AG09319 (cell line): ENCODE results near the gene LRRC55.

ENCODE experiments used
- DNase-seq: peaks from one replicate; pipeline ENCODE4 v3.0.0-alpha.2; 2010; ENCODE audit warnings: low read depth; ENCODE audit errors: extremely low read depth
- TF ChIP-seq, protein P1 (sequence below): IDR thresholded peaks from 2 replicates; pipeline ENCODE4 v1.5.1; 2011; ENCODE audit warnings: low read depth, mild to moderate bottlenecking, inconsistent platforms, low read length, moderate library complexity

The LRRC55 gene, protein sequence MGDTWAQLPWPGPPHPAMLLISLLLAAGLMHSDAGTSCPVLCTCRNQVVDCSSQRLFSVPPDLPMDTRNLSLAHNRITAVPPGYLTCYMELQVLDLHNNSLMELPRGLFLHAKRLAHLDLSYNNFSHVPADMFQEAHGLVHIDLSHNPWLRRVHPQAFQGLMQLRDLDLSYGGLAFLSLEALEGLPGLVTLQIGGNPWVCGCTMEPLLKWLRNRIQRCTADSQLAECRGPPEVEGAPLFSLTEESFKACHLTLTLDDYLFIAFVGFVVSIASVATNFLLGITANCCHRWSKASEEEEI

DNA sequence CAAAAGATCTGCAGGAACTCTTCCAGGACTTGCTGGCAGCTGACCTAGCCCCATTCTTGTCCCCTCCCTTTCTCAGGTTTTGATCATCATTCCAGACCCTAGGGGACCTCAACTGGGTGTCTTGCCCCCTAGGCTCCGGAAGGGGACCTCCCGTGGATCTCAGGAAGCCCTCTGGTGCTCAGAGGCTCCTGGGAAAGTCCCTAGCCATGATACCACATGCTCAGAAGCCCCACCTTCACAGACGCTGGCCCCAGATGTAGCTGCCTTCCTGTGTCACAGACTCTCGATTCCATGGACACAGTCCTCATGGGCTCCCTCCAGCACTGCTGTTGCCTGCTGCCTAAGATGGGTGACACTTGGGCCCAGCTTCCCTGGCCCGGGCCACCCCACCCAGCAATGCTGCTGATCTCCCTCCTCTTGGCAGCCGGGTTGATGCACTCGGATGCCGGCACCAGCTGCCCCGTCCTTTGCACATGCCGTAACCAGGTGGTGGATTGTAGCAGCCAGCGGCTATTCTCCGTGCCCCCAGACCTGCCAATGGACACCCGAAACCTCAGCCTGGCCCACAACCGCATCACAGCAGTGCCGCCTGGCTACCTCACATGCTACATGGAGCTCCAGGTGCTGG lies at the start of gene LRRC55:
LRRC55 (plus strand) TSS at position 276 of the 628 bp plus-strand sequence; CDS start at position 346, 70 bp downstream.
- TF ChIP-seq, protein P1, sequence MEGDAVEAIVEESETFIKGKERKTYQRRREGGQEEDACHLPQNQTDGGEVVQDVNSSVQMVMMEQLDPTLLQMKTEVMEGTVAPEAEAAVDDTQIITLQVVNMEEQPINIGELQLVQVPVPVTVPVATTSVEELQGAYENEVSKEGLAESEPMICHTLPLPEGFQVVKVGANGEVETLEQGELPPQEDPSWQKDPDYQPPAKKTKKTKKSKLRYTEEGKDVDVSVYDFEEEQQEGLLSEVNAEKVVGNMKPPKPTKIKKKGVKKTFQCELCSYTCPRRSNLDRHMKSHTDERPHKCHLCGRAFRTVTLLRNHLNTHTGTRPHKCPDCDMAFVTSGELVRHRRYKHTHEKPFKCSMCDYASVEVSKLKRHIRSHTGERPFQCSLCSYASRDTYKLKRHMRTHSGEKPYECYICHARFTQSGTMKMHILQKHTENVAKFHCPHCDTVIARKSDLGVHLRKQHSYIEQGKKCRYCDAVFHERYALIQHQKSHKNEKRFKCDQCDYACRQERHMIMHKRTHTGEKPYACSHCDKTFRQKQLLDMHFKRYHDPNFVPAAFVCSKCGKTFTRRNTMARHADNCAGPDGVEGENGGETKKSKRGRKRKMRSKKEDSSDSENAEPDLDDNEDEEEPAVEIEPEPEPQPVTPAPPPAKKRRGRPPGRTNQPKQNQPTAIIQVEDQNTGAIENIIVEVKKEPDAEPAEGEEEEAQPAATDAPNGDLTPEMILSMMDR: no peak
- no peak for DNase-seq

DNA sequence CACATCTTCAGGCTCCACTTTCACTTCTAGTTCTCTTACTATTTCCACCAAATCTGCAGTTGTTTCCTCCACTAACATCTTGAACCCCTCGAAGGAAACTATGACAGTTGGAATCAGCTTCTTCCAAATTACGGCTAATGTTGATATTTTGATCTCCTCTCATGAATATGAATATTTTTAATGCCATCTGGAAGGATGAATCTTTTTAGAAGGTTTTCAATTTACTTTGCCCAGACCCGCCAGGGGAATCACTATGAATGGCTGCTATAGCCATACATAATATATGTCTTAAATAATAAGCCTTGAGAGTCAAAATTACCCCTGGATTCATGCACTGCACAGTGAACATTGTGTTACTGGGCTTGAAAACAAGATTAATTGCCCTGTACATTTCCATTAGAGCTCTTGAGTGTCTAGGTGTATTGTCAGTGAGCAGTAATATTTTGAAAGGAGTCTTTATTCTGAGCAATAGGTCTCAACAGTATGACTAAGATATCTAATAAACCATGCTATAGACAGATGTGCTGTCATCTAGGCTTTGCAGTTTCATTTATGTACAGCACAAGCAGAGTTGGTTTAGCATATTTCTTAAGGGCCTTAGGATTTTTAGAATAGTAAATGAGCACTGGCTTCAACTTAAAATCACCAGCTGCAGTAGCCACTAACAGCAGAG lies 48.3 kb upstream of the LRRC55 start:
- no peak for DNase-seq
- TF ChIP-seq, protein P1: no peak

DNA sequence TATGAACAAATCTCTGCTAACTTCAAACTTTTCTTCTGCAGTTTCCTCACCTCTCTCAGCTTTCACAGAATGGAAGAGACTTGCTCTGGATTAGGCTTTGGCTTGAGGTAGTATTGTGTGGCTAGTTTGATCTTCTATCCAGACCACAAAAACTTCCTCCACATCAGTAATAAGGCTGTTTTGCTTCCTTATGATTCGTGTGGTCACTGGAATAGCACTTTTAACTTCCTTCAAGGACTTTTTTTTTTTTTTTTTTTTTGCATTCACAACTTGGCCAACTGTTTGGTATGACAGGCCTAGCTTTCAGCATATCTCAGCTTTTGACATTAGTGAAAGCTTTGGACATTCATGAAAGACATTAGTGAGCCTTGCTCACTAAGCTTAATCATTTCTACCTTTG lies 47.5 kb upstream of the LRRC55 start:
- no peak for DNase-seq

DNA sequence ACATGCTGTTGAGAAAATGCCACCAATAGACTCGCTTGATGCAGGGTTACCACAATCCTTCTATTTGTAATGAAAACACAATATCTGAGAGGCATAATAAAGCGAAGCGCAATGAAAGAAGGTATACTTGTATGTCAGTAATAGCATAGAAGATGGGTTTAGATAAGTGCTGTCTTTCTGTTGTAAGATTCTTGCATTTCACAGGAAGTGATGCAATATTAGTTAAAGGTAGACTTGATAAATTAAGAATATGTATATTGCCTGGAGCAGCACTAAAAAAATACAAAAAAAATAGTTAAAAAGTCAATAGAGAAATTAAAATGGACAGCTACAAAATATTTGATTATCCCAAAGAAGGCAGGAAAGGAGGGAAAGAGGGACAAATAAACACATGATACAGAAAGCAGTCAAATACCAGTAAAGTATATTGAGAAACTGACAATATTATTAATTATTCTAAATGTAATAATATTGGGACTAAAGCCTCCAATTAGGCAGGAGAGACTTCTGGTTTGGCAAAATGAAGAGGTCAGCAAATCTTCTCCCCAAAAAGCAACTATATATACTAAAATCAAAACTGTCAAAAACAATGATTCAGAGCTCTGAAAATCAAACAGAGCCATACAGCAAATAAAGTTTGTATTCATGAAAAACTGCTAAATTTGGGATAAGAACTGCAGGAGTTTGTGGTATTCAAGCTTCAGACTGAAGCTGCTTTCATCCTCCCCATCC lies 46.6 kb upstream of the LRRC55 start:
- TF ChIP-seq, protein P1: no peak

More for the DNA sequence above, 47.5 kb upstream of the LRRC55 start:
- TF ChIP-seq, protein P1: no peak

DNA sequence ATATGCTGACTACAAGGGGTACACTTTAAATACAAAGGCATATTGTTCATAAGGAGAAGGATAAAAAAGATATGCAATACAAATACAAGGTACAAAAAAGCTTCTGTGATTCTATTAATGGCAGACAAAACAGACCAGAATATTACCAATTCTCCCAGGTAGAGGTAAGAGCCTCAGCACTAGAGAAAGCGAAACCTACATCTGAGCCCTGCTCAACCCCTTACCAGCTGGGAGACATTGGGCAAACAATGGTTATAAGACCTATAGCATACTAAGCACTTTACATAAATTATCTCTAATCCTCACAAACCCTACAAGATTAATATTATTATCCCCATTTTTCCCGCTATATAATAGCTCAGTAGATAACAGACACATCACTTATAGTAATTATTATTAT lies 41.2 kb upstream of the LRRC55 start:
- TF ChIP-seq, protein P1: no peak
- DNase-seq: no peak

More for the DNA sequence above, 46.6 kb upstream of the LRRC55 start:
- no peak for DNase-seq

DNA sequence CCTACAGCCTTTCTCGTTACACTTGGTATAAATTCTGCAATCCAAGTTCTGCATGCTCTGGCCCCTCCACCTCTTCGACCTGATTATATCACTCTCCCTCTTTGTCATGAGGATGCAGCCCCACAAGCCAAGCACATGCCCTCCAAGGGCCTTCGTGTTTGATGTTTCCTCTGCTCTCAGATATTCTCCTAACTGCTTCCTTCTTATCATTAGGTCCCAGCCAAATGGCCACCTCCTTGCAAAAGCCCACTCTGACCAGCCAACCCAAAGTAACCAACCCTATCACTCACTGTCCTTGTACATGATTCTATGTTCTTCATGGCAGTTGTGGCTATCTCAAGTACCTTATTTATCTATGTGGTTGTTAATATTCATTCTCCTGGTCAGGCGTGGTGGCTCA lies 38.3 kb upstream of the LRRC55 start:
- TF ChIP-seq, protein P1: no peak

More for the DNA sequence above, 38.3 kb upstream of the LRRC55 start:
- no peak for DNase-seq
